ENCODE measurements around the gene NIPSNAP2.
"Not testable (repeated sequence)": the region's sequence is repeated elsewhere in the genome, so short reads cannot be mapped to it uniquely, and the experiment has no call there.

The NIPSNAP2 gene

GRCh38 chr7:55964261-55965099 is at the start of gene NIPSNAP2:
Gene NIPSNAP2 (plus strand): TSS chr7:55964585. CDS start chr7:55964610, 25 bp downstream.
- DNase-seq = peak; percentile 72 to 75

DNA sequence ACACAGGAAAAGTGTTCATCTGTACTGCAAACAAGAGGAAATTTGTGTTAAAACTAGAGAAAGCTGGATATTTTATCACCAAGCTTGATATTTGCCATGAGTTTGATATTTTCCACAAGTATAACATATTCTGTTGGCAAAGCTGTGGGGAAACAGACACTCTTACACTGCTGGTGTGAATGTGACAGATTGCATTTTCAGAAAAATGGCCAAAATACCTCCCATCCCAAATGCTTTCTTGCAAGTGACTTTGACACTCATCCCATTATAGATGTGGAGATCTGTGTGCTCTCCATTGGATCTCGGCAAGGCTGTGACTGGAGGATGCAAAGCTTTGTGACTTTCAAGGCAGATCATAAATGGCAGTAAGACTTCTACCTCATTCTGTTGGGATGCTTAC is 46.6 kb upstream of the NIPSNAP2 start:
- peak in 1 of 2 donors; percentile 4 for DNase-seq

- DNase-seq = no peak
Measured at GRCh38 chr7:55928006-55928767, 36.2 kb upstream of the NIPSNAP2 start.

DNA sequence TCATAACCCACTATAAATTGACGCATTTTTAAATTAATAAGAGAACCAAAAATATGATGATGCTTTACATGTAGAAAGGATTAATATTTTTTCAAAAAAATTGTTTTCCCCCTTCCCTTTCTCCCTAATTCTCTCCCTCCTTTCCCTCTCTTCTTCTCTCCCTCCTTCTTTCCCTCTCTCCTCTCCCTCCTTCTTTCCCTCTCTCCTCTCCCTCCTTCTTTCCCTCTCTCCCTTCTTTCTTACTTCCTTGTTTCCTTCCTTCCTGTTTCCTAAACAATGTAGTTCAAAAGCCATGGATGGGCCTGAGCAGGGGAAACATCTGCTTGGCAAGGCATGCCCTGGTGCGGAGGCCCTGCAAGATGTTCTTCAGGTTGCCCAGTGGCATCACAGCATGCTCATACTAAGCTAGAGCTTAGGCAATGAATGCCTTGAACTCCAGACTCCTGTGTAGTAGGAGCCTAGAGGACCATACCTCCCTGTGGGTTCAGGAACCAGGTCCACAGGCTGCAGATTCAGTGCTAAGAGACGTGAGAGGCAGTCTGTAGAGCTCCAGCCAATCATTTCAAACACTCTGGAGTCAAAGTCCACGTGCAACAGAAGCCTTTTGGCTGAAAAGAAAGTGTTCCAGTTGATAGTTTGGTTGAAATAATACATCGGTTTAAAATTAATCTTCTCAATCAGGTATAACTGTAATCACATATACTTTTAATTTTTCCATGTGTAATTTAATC is 32.8 kb upstream of the NIPSNAP2 start:
- no peak for DNase-seq

DNA sequence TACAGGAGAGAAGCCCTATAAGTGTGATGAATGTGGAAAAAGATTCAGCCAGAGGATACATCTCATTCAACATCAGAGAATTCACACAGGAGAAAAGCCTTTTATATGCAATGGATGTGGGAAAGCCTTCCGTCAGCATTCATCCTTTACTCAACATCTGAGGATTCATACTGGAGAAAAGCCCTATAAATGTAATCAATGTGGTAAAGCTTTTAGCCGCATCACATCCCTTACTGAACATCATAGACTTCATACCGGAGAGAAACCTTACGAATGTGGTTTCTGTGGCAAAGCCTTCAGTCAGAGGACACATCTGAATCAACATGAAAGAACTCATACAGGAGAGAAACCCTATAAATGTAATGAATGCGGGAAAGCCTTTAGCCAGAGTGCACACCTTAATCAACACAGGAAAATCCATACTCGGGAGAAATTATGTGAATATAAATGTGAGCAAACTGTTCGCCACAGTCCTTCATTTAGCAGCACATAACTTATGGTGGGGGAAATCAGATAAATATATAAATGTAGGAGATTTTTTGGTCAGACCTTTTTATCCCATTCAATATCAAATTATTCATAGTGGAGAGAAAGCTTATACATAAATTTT is 24.8 kb upstream of the NIPSNAP2 start:
- DNase-seq = no peak

DNA sequence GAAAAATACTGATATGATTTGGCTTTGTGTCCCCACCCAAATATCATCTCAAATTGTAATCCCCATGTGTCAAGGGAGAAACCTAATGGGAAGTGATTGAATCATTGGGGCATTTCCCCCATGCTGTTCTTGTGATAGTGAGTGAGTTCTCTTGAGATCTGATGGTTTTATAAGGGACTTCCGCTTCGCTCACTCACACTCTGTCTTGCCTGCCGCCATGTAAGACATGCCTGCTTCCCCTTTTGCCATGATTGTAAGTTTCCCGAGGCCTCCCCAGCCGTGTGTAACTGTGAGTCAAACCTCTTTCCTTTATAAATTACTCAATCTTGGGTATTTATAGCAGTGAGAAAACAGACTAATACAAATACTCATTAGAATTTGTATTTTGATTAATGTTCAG is 17.8 kb upstream of the NIPSNAP2 start:
- no peak for DNase-seq

DNA sequence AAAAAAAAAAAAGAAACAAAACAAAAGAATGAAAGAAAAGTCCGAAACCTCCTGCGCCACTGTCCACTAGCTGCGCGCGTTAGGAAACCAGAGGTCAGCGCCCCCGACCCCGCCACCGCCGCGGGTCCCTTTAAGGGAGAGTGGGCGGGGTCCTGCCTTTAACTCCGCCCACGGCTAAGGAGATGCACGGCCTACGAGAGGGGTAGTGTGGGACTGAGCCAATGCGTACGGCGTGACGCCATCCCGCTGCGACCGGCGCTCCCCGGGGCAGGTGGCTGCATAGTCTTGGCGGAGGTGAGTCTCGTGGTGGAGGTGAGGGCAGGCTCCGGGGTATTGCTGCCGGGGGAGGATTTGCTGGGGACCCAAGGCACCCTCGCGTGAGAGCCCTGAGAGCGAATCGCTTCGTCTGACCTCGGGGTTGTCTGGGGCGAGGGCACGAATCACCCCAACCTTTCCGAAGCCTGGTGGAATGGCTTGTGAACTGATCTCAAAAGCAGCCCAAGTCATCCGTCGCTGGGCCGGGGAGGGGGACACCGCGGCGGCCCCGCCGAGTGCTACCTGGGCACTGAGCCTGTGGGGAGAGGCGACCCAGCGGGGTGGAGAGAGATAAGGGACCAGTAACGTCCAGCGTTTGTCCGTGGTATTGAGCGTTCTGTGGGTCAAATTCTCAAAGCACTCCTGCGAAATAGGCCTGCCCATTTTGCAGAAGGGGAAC is 12.6 kb upstream of the NIPSNAP2 start, which contains the start of gene MRPS17:
Gene MRPS17, plus strand, starts transcription at position 241 of the 715 bp plus-strand sequence. CDS start 1,319 bp downstream, outside the sequence.
- peak; percentile 75 to 84 for DNase-seq

DNA sequence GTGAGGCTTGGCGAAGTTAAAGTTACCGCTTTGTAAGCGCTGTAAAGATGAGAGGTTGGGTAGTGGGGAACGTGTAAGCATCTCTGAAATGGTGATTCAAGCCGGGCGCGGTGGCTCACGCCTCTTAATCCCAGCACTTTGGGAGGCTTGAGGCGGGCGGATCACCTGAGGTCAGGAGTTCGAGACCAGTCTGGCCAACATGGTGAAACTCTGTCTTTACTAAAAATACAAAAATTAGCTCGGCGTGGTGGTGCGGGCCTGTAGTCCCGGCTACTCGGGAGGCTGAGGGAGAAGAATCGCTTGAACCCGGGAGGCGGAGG is 12.1 kb upstream of the NIPSNAP2 start:
- not testable (repeated sequence) for DNase-seq

DNA sequence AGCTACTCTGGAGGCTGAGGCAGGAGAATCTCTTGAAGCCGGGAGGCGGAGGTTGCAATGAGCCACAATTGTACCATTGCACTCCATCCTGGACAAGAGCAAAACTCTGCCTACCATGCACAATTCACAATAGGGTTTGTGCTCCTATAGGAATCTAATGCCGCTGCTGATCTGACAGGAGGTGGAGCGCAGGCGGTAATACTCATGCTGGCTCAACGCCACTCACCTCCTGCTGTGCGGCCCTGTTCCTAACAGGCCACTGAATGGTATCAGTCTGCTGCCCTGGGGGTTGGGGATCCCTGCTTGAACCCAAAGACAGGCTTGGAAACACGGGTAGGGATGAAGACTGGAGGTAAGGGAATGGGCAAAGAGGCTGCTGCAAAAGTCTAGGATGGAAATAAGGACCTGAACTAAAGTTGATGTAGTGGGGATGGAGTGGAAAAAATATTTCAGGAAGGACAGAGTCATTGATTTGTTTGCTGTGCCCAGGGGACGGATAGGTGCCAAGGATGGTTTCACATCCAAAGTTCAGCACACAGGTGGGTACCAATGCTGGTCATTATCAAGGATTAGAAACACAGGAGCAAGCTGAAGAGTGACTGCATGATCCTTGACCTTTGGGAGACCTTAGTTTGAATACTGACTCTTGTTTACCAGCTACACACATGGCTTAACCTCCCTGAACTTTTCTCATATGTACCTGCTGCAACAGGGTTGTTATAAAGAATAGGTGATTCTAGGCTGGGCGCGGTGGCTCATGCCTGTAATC is 10.5 kb upstream of the NIPSNAP2 start:
- no peak for DNase-seq

DNA sequence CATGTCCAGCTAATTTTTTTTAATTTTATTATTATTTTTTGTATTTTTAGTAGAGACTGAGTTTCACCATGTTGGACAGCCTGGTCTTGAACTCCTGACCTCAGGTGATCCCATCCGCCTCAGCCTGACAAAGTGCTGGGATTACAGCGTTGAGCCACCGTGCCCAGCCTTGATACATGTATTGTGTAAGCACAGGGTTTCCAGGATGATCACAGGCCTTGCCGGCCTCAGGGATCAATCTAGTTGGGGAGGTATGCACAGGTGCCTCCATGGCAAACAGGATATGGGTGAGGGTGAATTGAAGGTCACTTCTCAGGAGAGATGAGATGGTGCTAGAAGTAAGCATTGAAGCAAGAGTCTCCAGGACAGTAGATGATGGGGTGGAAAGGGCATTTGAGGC is 7.2 kb upstream of the NIPSNAP2 start:
- no peak for DNase-seq

- DNase-seq = no peak
Measured at GRCh38 chr7:55962014-55962413, 2.4 kb upstream of the NIPSNAP2 start.

- DNase-seq = no peak
Measured at GRCh38 chr7:55963584-55964168, 709 bp upstream of the NIPSNAP2 start.

- DNase-seq = peak in 1 of 2 donors; percentile 58
Measured at GRCh38 chr7:55965100-55965470, 700 bp downstream of the NIPSNAP2 start.

DNA sequence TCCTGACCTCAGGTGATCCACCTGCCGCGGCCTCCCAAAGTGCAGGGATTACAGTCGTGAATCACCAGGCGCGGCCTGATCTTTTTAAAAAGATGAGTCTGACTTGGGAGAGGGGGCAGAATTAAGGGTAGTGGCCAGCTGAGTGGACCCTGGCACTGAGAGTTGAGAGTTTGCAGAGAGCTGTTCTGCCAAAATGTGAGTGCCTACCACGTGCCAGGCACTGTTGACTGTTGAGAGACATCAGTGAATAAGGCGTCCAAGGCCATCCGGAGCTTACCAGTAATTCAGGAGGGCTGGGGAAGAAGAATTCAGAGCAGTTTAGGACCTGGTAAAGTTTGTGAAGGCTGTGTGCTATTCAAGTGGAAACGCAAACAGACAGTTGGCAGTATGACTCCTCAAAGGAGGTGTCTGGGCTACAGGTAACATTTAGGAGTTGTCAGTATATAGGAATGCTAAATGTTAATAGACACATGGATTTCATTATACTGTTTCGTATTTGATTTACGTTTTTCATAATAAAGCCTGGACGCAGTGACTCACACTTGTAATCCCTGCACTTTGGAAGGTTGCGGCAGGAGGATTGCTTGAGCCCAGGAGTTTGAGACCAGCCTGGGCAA is 1.5 kb downstream of the NIPSNAP2 start:
- DNase-seq = peak in 1 of 2 donors; percentile 9

DNA sequence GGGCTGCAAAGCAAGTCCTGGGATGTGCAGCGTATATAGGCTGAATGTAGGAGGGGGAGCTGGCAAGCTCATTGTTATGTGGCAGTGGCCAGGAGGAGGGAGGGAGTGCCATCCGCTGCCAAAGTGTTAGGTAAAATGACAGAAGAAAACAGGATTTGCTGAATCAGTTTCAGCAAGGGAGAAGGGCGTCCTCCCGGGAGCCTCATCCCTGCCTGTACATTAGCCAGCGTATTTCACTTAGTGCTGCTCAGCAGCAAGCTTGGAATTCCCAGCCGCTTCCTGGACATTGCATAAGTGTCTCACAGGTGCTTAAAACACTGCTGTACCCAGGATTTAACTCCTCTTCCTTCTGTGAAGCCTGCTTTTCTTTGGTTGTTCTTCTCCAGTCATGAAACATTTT is 2.5 kb downstream of the NIPSNAP2 start:
- no peak for DNase-seq

DNA sequence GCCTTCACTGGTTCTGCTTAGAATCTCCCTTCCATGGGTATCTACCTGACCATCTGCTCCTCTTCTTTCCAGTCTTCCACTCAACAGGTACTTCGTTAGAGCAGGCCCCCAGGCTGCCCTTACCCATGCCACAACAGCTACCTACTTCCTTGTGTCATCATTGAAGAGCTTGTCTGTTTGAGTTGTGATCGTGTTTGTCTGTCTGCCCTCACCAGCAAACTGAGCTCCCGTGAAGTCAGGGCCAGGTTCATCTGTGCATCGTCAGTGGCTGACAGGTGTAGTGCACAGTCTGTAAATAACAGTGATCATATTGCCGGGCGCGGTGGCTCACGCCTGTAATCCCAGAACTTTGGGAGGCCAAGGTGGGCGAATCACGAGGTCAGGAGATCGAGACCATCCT is 5.0 kb downstream of the NIPSNAP2 start:
- no peak for DNase-seq

GRCh38 chr7:55970561-55970960 is 6.2 kb downstream of the NIPSNAP2 start:
- DNase-seq = no peak

GRCh38 chr7:55970978-55971377 is 6.6 kb downstream of the NIPSNAP2 start:
- DNase-seq = no peak

DNA sequence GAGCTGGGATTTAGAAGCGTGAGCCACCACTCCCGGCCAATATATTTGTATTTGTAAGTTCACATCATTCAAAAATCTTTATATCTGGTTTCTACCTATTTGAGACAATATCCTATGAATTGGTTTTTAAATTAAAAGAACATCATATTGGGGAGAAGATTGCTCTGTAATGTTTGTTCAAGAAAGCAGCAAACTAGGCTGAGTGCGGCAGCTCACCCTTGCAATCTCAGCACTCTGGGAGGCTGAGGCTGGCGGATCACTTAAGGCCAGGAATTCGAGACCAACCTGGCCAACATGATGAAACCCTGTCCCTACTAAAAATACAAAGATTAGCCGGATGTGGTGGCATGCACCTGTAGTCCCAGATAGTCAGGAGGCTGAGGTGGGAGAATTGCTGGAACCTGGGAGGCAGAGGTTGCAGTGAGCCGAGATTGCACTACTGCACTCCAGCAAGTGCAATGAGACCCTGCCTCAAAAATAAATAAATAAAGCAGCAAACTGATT is 9.4 kb downstream of the NIPSNAP2 start:
- DNase-seq = no peak

- DNase-seq = no peak
Measured at GRCh38 chr7:55975988-55976633, 11.7 kb downstream of the NIPSNAP2 start.

Measured in hippocampal formation (tissue), 2 donors.